HG03565 (cell line): ENCODE results near the gene TYRP1.

Source experiments
- ATAC-seq: cut with Tn5 transposase; IDR thresholded peaks from one replicate; pipeline ENCODE4 v1.9.1; 2021; ENCODE audit warnings: mild to moderate bottlenecking, moderate library complexity; ENCODE audit not compliant: unreplicated experiment

TYRP1 gene

DNA sequence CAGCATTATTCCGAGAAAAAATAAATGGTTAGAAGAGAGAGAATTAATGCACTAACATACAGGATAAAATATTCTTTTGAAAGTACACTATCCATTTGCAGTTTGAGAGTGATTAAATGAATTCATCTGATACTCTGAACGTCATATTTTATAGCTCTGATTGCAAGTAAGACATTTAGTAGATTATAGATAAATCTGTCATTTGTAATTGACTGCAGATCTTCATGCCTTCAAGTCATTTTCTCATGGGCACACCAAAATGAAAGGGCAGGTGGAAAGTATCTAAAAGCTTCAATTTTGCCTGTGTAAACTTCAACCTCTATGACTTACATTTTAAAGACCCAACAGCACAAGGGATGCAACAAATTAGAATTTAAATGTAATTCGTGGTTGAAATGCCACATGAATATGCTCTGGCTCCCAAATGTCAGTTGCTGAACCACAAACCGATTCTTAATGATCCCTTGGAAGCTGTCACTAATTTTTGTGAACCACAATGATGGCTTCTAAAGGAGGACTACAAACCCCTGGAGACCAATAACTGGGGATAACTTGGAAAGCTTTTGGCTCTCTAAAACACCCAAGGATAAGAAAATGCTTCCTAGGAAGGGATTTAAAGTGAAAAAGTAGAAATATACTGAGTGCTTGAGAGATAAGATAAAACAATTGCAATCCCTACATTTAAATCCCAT is 3.9 kb downstream of the TYRP1 start:
- no peak for ATAC-seq

DNA sequence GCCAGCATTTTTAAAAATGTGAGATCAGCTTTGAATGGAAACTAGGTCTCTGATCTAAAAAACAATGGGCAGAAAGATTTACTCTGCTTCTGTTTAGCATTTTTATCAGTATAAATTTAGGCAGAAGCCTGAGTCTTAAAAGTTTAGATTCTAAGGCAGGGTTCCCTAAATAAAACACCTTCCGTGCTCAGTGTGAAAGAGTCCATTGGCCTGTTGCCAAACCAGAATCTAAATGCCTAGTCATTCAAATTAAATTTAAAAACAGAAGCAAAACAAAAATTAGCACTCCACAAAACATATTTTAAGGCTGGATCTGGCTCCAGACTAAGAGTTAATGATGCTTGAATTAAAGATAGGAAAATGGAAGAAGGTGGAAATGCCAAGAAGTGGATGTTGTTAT is 4.5 kb downstream of the TYRP1 start:
- ATAC-seq = no peak

DNA sequence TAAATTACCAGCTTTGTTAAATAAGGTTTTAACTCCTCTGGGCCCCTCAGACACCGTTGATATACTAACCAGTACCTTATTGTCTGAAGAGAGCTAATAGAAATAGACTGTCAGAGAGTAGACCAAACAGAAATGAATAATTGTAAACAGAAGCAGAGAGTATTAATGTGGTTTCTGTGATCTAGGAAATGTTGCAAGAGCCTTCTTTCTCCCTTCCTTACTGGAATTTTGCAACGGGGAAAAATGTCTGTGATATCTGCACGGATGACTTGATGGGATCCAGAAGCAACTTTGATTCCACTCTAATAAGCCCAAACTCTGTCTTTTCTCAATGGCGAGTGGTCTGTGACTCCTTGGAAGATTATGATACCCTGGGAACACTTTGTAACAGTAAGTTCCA is 5.1 kb downstream of the TYRP1 start:
- ATAC-seq = no peak

DNA sequence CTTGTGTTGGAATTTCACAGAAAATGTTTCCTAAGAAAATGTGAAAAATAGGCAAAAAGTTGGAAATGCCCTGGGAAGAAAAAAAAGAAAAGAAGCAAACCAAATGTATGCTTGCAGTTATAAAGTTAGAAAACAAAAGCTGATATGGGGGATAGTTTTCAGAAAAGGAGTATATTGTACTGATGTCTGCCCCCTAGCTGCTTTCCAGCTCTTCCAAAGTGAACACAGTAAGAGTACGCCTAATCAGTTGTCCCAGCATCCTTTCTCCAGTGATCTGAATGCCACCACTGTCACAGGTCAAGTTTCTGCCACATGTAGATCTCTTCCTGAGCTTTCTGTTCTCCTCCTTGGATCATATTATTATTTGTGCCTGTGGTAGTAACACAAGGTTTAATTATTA is 5.8 kb downstream of the TYRP1 start:
- no peak for ATAC-seq

DNA sequence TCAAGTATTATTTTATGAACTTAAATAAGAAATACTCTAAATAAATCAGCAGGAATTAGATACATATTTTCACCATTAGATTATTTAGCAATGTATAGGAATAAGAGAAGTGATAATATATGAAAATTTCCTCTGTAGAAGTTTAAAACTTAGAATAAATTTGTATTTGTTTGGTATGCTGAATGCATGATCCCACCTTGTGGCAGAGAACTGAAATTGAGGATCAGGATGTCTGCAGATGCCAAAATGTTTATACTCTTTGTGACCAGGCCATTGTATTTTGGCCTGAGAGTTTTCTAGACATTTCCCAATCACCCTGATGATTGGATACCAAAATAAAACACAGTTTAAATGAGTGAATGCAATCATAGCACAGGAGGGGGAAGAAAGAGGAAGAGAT is 6.3 kb downstream of the TYRP1 start:
- no peak for ATAC-seq

DNA sequence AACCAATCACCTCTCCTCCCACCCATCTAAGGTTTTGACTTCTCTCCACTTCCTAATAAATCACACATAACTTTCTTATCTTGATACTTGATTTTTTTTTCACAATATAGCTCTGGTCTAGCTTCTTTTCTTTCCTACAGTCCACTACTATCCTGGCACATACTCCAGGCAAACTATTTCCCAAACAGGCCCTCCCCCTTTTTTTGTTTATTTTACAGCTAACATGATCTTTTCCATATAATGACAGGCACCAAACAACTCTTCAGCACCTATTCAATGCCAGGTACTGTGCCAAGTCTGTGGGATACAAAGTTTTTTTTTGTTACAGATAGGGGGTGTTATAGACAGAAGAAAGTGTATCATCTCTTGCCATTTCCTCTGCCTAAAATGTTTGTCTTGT is 7.9 kb downstream of the TYRP1 start:
- no peak for ATAC-seq

DNA sequence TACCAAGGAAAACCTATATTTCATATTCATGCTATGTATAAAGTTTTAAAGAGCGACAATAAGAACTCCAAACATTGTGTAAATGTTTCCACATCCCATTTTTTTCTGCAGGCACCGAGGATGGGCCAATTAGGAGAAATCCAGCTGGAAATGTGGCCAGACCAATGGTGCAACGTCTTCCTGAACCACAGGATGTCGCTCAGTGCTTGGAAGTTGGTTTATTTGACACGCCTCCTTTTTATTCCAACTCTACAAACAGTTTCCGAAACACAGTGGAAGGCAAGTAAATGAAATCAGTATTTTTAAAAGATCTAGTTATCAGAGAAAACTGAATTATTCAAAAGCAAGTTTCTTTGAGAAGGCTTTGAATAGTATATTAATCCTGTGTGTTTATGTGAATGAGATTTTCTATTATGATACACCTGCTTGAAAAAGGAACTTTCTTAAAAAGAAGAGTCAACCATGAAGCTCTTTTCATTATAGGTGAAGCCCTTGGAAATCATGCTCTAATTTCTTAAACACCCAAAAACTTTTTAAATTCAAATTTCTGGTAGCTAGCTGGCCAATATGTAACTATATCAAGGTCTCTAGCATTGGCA is 9.1 kb downstream of the TYRP1 start:
- ATAC-seq = no peak

DNA sequence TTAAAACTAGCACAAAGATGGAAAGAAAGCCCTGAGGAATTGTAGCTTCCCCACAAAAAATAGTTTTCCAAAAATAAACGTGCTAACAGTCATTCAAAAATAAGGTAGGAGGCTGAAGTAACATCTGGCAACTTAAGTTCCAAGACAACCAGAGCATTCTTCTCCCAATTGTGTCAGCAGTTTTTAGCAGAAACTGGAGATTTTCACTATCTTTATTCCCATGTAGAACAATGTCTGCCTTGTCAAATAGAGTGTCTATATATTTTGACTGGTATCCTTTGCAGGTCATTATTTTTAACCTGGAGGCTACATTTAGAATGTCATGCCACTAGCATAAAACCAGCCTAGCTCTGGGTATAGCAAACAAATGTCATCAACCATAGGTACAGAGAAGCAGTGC is 10.8 kb downstream of the TYRP1 start:
- no peak for ATAC-seq

DNA sequence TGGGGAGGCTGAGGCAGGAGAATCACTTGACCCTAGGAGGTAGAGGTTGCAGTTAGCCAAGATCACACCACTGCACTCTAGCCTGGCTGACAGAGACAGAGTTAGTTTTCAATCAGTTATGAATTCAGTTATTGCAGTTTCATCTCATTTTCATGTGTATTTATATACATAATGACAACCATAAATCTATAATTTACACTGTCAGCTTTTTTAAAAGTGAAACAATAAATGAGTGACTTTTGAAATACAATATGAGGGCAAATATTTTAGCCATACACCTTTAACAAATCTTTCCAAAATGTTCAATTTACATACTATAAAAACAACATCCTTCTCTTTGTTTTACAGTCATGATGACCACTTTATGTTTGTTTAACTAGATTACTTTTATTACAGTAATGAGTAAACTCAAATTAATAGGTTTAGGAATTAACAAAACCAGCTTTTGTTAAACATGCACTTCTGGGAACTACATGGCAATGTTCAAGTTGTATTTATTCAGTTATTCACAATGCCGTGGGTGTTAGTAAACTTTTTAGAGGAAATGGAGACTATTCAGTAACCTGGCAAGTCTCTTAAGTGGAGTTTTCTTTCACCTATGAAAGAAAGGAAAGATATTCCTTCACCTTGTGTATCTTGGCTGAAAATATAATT is 12.7 kb downstream of the TYRP1 start:
- no peak for ATAC-seq

DNA sequence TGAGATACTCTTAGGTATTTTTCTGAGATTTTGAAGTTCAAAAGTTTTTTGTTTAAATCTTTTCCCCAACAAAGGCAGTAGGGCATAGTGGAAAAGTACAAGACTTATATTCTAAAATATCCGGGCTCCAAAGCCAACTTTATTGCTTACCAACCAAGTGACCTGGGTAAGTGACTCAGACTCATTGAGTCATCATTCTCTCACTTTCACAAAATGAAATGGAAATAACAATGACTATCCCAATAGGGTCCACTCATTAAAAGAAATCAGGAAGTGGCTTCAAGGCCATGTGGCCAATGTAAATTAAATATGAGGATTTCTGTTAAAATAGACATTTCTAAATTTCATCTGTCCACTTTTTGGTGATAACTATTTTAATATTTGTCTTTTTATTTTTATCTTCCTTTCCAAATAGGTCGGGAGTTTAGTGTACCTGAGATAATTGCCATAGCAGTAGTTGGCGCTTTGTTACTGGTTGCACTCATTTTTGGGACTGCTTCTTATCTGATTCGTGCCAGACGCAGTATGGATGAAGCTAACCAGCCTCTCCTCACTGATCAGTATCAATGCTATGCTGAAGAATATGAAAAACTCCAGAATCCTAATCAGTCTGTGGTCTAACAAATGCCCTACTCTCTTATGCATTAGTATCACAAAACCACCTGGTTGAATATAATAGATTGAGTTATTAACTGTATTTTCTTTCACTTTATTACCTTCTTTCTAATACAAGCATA is 15.5 kb downstream of the TYRP1 start:
- no peak for ATAC-seq

DNA sequence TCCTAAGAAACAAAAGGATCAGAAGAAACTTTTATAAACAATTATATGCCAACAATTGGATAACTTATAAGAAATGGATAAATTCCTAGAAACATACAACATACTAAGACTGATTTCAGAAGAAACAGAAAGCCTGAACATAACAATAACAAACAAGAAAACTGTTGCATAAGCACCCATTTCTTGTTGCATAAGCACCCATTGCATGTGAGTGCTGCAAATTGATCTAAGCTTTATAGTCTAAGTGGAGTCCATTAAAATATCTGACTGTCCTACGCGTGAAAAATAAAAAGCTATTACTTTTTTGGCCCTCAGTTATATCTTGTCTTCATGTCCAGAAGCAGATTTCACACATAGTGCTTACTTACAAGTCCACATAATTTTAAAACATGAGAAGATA is 19.3 kb downstream of the TYRP1 start:
- no peak for ATAC-seq

DNA sequence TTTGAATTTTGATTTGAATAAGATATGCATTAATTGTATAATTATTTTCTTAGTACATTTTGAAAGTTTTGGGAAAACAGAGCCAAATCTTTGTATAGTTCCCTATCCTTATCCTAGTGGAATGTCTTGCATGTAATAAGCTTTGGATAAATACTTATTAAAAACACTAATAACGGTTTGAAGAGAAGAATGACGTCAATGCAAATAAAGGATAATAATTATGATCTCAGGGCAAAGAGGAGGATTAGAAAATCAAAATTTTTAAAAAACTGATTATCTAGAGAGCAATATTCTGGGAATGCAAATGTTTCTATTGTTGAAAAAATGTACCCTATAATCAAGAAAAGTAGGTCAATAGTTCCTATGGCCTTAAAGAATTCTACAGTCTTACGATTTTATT is 22.1 kb downstream of the TYRP1 start:
- no peak for ATAC-seq

DNA sequence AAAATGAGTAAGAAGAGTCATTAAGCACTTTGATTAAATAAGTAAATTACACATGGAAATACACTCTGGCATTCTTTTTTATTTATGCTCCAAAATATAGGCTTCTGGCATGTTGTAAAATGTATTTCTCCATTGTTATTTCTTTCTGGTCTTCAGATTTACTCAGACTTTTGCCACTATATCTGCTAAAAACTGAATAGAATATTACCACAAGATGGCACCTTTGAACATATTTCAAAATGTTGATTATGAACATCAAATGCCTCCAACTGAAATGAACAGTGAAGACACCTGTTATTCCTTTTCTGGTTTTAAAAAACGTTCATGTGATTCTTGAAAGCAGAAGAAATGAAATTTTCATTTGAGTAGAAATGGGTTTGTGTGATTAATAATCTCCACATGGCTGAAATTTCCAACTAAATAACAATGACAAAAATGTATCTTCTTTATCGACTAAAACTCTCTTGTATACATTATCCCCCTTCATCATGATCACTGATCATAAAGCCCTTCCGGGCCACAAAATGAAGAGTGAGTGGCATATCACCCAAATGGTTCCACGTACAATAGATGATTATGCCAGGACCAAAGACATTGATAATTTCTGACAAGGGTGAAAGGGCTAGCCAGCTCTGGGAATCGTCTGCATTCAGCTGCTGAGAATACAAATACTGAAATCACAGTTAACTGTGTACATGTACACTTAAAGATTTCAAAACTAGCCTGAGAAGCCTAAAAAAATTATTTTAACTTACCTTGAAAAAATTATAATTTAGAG is 23.8 kb downstream of the TYRP1 start:
- ATAC-seq = no peak

DNA sequence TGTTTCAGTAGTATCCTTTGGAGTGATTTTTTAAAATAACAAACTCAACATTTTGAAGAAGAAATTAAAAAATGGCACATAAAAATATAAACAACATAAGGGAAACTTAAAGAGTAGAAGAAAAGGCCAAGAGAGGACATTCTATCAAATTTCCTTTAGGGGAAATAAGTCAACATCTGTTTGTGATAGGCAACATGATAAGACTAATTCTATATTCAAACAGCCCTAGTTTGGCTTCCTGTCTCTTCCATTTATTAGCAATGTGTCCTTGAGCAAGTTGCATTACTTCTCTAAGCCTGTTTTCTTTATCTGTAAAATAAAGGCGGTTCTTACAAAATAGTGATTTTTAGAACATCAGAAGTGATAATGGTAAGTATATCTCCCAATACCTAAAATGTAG is 24.7 kb downstream of the TYRP1 start:
- ATAC-seq = no peak

DNA sequence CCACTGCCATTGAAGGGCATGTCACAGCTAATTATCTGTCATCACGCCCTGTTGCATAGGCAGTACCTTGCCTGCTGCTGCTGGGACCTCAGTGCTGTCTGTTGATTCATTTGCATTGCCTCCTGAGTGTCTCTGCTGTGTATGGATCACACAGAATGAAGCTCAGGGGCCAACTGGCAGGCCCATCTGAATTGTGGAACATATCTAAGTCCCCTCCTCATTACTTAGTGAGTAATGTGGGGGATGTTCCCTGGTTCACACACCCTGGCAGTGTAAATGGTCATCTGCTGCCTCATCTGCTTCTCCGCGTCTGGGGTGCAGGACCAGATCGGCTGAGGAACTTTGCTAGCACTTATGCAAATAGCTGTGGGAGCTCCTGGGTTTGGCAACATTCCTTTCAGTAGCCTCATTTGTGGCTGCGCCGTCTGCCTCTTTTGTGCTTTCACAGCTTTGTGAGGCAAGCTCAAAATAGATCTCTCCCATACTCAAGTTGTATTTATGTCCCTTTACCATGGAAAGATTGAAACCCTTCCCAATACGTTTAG is 25.4 kb downstream of the TYRP1 start:
- no peak for ATAC-seq

DNA sequence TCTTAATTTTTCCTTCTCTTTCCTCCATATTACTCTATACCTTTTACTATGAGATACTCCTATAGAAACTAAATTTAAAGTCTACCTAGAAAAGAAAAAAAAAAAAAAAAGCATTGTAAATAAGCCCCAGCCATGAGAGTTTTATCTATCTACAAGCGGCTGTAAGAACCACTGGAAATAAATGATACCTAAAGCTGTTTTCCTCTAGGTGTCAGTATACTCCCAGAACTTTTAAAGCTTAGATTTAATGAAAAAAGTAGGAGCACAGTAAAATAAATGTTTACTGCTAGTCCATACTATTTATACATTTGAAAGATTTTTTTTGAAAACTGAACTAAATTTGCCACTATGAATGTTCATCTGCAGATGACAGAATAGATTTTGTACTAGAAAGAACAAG is 26.2 kb downstream of the TYRP1 start:
- no peak for ATAC-seq

DNA sequence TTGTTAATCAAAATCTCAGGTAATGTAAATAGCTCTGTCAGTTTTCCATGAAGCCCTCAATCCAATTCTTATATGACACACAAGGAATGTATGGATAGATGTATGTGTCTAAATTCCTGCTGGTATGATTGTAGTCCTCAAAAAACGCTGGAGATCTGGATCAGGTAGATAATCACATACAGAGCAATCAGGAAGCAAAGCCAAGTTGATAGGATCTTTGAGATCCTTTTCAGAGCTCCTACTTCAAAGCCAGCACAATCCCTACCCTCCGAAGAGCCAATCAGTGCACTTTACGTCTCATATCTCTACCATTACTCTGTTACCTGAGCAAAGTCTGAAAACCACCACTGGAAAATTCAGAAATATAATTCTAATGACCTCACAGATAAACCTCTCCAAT is 27.4 kb downstream of the TYRP1 start:
- no peak for ATAC-seq

DNA sequence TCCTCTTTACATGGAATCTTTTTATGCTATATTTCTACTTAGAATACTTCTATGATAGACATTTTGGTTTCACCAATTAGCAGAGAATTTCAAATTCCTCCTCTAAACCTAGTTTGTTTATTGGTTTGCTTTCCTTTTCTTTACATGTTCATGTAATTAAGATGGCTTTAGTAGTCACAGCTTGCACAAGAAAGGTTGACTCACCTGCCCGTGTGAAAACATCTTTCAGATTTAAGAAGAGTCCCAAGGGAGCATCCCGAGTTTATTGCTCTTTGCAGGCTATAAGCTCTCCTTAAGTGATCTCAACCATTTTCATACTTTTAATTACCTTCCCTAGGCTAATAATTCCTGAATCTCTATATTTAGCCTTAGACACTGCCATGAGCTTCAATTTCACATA is 28.9 kb downstream of the TYRP1 start:
- no peak for ATAC-seq

DNA sequence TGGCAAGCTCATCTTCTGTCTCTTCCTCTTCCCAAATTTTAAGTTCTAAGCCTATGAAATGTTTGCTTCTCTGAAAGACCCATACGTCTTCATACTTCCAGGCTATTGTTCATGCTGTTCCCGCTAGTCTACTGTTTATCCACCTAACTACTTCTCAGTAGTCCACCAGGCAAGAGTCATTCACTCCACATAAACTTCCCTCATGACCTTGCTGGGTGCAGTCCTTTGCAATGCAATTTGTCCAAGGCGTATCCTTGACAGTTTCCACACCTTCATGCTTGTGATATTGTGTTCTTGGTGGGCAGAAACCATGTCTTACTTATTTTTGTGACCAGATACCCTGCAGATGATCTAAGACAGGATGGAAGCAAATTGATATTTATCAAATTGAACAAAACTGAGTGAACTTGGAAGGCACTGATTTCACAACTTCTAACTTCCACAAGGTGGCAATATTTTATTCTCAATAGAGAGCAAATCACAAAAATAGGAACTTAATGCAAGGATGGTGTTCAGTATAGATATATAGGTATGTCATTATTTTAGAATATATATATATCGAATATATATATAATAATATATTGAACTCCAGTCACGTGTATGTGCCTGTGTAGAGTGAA is 30.3 kb downstream of the TYRP1 start:
- ATAC-seq = no peak

DNA sequence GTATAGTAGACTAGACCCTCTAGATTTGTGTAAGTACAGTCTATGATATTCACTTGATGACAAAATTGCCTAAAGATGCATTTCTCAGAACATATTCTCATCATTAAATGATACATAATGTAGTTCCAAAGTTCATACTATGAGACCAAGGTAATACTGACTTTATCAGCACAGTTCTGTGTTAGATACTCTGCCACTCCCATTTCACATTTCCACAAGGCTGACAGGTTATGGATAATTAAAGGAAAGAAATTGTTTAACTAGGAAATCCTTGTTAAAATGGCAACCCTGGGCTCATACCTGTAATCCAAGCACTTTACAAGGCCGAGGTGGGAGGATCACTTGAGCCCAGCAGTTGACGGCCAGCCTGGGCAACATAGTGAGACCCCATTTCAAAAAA is 33.6 kb downstream of the TYRP1 start:
- no peak for ATAC-seq
